Dermis blood vessel endothelial cell (primary cell): Measurements from ENCODE around the gene C1D. TPM values are rescaled to one million over a fixed set of nuclear protein-coding genes. Genes with fewer than 3 reads are reported as not detected.
"Not testable (repeated sequence)": the region's sequence is repeated elsewhere in the genome, so short reads cannot be mapped to it uniquely, and the experiment has no call there.

Source experiments
- DNase-seq: peaks from one replicate; pipeline ENCODE4 v3.0.0; 2010
- total RNA-seq: library from RNA; depleted of rRNA; stranded (reverse); fragments of >200 nt; gene quantifications from 2 replicates; pipeline ENCODE4 v1.2.3, GENCODE V29; 2014

The C1D gene
- total RNA-seq, 1 donor from 2014 or later, result 20.8 TPM

DNA sequence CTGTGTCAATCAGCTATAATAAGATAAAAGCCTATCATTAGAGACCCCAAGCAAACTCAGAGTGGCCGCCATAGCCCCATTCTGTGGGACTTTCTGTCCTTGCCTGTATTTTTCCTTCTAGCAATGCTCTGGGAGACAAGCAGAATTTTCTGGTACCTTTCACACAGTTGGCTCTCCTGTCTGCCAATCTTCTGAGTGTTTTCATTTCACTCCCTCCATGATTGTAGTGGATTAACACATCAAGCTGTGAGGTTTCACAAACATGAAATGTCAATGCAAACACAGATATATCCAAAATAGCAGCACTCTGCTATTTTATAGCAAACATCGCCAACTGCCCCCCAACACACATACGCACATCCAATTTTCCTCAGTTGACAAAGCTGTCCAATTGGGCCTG lies 64.9 kb downstream of the C1D start:
- DNase-seq, result peak; percentile 42

GRCh38 chr2:67997528-67997900 lies 65.3 kb downstream of the C1D start:
- DNase-seq, result peak; percentile 93

DNA sequence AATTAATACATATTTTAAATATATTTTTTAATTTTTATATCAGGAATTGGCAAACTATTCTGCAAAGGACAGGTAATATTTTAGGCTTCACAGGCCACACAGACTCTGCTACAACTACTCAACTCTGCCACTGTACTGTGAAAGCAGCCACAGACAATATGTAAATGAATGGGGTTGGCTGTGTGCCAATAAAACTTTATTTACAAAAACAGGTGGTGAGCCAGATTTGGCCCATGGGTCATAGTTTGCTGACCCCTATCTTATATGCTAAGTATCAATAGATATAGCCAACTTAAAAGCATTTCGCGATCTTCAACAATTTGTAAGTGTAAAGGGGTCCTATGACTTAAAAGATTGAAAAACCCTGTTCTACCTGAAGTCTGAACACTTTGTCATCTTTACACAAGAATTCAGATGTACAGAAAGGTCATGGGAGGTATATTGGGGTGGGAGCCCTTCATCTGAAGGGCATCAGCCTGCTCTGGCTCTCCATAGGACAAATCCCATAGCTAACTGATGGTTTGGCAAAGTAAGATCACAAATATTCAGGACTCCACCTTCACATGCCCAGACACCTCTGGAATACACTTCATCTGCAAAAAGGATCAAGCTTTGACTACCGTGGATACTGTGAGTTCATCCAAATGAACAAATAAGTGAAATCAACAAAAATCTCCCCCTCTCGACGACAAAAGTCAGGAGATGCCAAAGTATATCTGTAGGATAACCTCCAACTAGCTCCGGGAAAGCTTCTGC lies 65.9 kb downstream of the C1D start:
- DNase-seq, result peak; percentile 27

DNA sequence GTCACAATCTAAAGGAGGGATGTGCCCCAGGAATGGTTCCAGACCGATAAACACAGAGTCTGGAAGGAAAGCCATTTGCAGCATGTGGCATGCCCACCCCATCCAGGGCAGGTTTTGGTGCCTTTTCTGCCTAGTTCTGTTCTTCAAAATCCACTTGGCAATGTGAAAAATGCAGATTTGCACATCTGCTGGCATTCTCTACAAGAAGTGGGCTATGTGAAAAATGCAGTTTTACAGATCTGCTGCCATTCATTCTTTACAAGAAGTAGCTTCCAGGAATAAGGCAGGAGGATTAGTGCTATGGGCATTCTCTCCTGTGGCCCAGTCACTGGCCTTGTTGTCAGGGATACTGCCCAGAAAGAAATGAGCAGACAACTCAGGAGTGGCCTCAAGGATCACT lies 68.1 kb downstream of the C1D start:
- DNase-seq, result no peak

GRCh38 chr2:67994069-67994468 lies 68.7 kb downstream of the C1D start:
- DNase-seq, result not testable (repeated sequence)

GRCh38 chr2:67993329-67993728 lies 69.5 kb downstream of the C1D start:
- no peak for DNase-seq

GRCh38 chr2:67991456-67991855 lies 71.3 kb downstream of the C1D start:
- DNase-seq, result no peak

Other genes with a start within 250 kb of the C1D start
- gene PNO1, start 94.9 kb upstream of the C1D start, total RNA-seq, result 12.4 and 17.5 TPM in 2 replicates
- 19.4 and 46.8 TPM in 2 replicates for gene PPP3R1, start 189.5 kb upstream of the C1D start, total RNA-seq